A673 (cell line): ENCODE data around the gene ZDHHC1.

Experiments
- CTCF ChIP-seq: fragments of 300-800, 200-600 bp; sonication (generic); conservative IDR thresholded peaks from 2 replicates; pipeline ENCODE4 v1.5.1; 2017; ENCODE audit warnings: low read depth, mild to moderate bottlenecking, antibody characterized with exemption, low read length, moderate library complexity, mixed read lengths
- EZH2 ChIP-seq: fragments of 200-600 bp; sonication (generic); IDR thresholded peaks from 2 replicates; pipeline ENCODE4 v1.6.1; 2017; ENCODE audit warnings: borderline replicate concordance, low read depth, mild to moderate bottlenecking, mixed read lengths, antibody characterized with exemption, low read length; ENCODE audit not compliant: poor library complexity, severe bottlenecking

- TF ChIP-seq CTCF (no peak), EZH2 (no peak)
Observed at GRCh38 chr16:67364600-67365235, 51.6 kb downstream of the ZDHHC1 start.
